ENCODE data around the gene METTL25B.
A peak's percentile ranks its signal among the peaks of the same experiment; 100 is the strongest.

The METTL25B gene

GRCh38 chr1:156726549-156727226, 1.6 kb upstream of the METTL25B start:
- CTCF ChIA-PET, result interaction anchor here (0.7 to 41.3 kb wide), 54 partner anchors 8 to 280 kb away, joined by 3 to 2951 read pairs (median 6); partner anchors contain the start of genes CRABP2, HAPLN2, HDGF and INSRR
- H3K4me3 ChIP-seq (ENCODE audit: low read depth, low read length), result peak overlapping the region; percentile 99
- TF ChIP-seq, protein P1, sequence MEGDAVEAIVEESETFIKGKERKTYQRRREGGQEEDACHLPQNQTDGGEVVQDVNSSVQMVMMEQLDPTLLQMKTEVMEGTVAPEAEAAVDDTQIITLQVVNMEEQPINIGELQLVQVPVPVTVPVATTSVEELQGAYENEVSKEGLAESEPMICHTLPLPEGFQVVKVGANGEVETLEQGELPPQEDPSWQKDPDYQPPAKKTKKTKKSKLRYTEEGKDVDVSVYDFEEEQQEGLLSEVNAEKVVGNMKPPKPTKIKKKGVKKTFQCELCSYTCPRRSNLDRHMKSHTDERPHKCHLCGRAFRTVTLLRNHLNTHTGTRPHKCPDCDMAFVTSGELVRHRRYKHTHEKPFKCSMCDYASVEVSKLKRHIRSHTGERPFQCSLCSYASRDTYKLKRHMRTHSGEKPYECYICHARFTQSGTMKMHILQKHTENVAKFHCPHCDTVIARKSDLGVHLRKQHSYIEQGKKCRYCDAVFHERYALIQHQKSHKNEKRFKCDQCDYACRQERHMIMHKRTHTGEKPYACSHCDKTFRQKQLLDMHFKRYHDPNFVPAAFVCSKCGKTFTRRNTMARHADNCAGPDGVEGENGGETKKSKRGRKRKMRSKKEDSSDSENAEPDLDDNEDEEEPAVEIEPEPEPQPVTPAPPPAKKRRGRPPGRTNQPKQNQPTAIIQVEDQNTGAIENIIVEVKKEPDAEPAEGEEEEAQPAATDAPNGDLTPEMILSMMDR (IDR thresholded peaks at IDR 0.05; ENCODE audit: insufficient read depth, low read length, missing control alignments), result peak; percentile 76
- POLR2A ChIA-PET, result interaction anchor here (1.0 to 2.6 kb wide), 5 partner anchors 9 to 37 kb away, joined by 3 to 19 read pairs (median 5); partner anchors contain the start of genes CRABP2 and HDGF
- no peak for DNase-seq (ENCODE audit: low read depth, low spot score)

GRCh38 chr1:156727492-156727891, 777 bp upstream of the METTL25B start:
- POLR2A ChIA-PET, result interaction anchor here (0.9 to 2.6 kb wide), 8 partner anchors 20 to 200 kb away, joined by 3 to 19 read pairs (median 6); partner anchors contain the start of genes HDGF, NTRK1 and PRCC
- CTCF ChIA-PET, result interaction anchor here (1.0 to 41.3 kb wide), 32 partner anchors 8 to 200 kb away, joined by 3 to 2951 read pairs (median 14); partner anchors contain the start of genes CRABP2, HDGF, INSRR and LRRC71
- TF ChIP-seq, protein P1 (IDR thresholded peaks at IDR 0.05; ENCODE audit: insufficient read depth, low read length, missing control alignments), result no peak

DNA sequence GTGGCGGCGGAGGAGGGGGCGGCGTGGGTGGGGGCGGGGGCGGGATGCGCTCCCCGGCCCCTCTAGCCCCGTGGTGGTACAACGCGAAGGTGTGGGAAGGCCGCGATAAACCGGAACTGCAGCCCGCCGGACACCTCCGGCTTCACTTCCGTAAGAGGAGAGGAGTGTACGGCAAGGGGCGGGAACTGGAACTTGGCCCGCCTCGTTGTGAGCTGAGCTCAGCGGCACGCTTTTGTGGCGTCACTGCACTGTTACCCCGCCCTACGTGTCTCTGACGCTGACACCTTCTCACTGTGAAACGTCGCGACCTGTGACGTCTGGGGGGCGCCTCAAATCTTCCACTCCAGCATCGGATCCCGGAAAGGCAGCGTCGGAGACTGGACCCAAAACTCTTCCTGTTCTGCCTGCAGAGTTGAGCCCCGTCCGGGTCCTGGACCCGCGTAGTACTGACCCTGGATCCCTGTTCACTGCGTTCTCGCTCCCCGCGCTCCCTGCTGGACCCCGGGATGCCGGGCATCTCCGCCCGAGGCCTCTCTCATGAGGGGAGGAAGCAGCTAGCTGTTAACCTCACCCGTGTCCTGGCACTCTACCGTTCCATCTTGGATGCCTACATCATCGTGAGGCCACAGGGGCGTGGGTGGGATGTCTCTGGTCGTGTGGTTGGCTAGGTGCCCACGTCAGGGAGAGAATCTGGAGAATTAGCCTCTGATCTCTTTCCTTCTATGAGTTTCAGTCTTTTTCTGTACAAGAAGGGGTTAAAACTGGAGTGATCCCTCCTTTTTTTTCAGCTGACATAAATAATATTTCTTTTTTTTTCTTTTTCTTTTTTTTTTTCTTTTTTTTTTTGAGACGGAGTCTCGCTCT, 562 bp downstream of the METTL25B start, which contains the start of gene ISG20L2:
TSS of gene ISG20L2 (minus strand) at position 168 of the 864 bp plus-strand sequence. CDS start 1,114 bp downstream, outside the sequence.
- peak; percentile 84 for DNase-seq (ENCODE audit: low read depth, low spot score)
- peak within 1 kb of the TSS; percentile 99 for H3K4me3 ChIP-seq (ENCODE audit: low read depth, low read length)
- CTCF ChIA-PET, result interaction anchor here (0.6 to 41.3 kb wide), 15 partner anchors 7 to 198 kb away, joined by 3 to 2951 read pairs (median 36); partner anchors contain the start of genes CRABP2, INSRR, MRPL24 and NES
- POLR2A ChIA-PET, result interaction anchor here (0.5 to 2.3 kb wide), 16 partner anchors 10 to 199 kb away, joined by 3 to 18 read pairs (median 4); partner anchors contain the start of genes HDGF, MRPL24, NTRK1 and PRCC
- TF ChIP-seq, protein P1 (IDR thresholded peaks at IDR 0.05; ENCODE audit: insufficient read depth, low read length, missing control alignments), result no peak

More at GRCh38 chr1:156727492-156727891, 777 bp upstream of the METTL25B start:
- H3K4me3 ChIP-seq (ENCODE audit: low read depth, low read length), result peak overlapping the region; percentile 99
- no peak for DNase-seq (ENCODE audit: low read depth, low spot score)

DNA sequence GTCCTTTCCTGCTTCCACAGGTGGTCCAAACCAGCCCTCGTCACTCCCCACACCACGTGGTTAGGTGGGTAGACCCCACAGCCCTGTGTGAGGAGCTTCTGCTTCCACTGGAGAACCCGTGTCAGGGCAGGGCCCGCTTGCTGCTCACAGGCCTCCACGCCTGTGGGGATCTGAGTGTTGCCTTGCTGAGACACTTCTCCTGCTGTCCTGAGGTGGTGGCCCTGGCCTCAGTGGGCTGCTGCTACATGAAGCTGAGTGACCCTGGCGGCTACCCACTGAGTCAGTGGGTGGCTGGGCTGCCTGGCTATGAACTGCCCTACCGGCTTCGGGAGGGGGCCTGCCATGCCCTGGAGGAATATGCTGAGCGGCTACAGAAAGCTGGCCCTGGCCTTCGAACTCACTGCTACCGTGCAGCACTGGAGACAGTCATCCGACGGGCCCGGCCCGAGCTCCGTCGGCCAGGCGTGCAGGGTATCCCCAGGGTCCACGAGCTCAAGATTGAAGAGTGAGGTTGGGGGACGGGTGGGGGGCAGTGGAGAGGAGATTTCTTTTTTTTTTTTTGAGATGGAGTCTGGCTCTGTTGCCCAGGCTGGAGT, 5.8 kb downstream of the METTL25B start:
- TF ChIP-seq, protein P1 (IDR thresholded peaks at IDR 0.05; ENCODE audit: insufficient read depth, low read length, missing control alignments), result no peak
- CTCF ChIA-PET, result interaction anchor here (1.0 to 41.3 kb wide), 2 partner anchors 8 to 40 kb away, joined by 3 to 2951 read pairs; partner anchors contain the start of genes CRABP2 and NES
- no peak overlapping the region for H3K4me3 ChIP-seq (ENCODE audit: low read depth, low read length)
- no peak for DNase-seq (ENCODE audit: low read depth, low spot score)
- POLR2A ChIA-PET, result interaction anchor here (1.3 kb wide), 1 partner anchor 18 kb away, joined by 4 read pairs; the partner anchor contains the start of gene HDGF

DNA sequence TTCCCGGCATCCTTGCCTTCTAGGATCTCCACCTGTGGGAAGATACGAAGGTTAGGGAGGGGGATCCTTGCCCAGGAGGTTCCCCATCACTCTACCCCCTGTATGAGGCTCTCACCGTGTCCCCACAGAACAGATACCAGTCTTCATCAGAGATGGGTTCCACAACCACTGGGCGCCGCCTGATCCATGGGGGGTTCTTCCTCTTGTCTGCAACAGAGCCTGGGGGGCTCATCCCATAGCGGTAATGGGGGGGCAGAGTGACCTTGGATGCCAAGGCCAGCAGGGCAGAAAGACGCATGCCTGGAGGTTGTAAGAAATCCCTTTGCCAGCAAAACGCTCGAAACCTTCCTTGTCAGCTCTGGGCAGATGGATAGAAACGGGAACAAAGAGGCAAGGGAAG, 10.1 kb downstream of the METTL25B start:
- POLR2A ChIA-PET, result no interaction called here
- DNase-seq (ENCODE audit: low read depth, low spot score), result no peak
- H3K4me3 ChIP-seq (ENCODE audit: low read depth, low read length), result no peak overlapping the region
- CTCF ChIA-PET, result interaction anchor here (0.8 to 1.6 kb wide), 5 partner anchors 11 to 153 kb away, joined by 3 to 5 read pairs (median 4); partner anchors contain the start of genes HDGF and METTL25B
- TF ChIP-seq, protein P1 (IDR thresholded peaks at IDR 0.05; ENCODE audit: insufficient read depth, low read length, missing control alignments), result no peak

Measured in AG04449 (cell line).